GM13976 (cell line): Measurements from ENCODE around the gene MALAT1.

Experiments used
- DNase-seq: peaks from one replicate; pipeline ENCODE4 v3.0.0; 2012; ENCODE audit warnings: low spot score
- CTCF ChIP-seq: IDR thresholded peaks from 2 replicates; pipeline ENCODE4 v1.5.1; 2012; ENCODE audit warnings: borderline replicate concordance, mild to moderate bottlenecking; ENCODE audit not compliant: insufficient read depth; ENCODE audit errors: extremely low read depth, missing control alignments, control extremely low read depth
- in situ Hi-C: fragments of 300-500 bp; cut with MboI; formaldehyde crosslinking; loops from one replicate; pipeline ENCODE4 v1.12.0; 2022; ENCODE audit warnings: low sequenced_read_pairs, mixed read lengths, inconsistent platforms; ENCODE audit not compliant: unreplicated experiment

The MALAT1 gene

GRCh38 chr11:65539744-65540289, 41.0 kb downstream of the MALAT1 start:
- TF ChIP-seq CTCF, result no peak
- in situ Hi-C loops, result no loop called here
- peak; percentile 88 for DNase-seq

GRCh38 chr11:65540290-65541092, 41.6 kb downstream of the MALAT1 start:
- TF ChIP-seq CTCF, result peak; percentile 88
- in situ Hi-C loops, result no loop called here
- DNase-seq, result peak; percentile 99

GRCh38 chr11:65541093-65541982, 42.5 kb downstream of the MALAT1 start:
- in situ Hi-C loops, result no loop called here

GRCh38 chr11:65542738-65543390, 44.0 kb downstream of the MALAT1 start:
- no peak for TF ChIP-seq CTCF
- in situ Hi-C loops, result no loop called here
- DNase-seq, result no peak

More at GRCh38 chr11:65541093-65541982, 42.5 kb downstream of the MALAT1 start:
- no peak for DNase-seq
- no peak for TF ChIP-seq CTCF

GRCh38 chr11:65545853-65546216, 47.0 kb downstream of the MALAT1 start:
- DNase-seq, result no peak
- in situ Hi-C loops, result no loop called here
- TF ChIP-seq CTCF, result no peak
